HEK293 (cell line): ENCODE results near the gene SOX18.

ENCODE experiments used
- HIC1 ChIP-seq: fragments of 450-650 bp; formaldehyde crosslinking; IDR thresholded peaks from 2 replicates; pipeline ENCODE4 v1.5.1; 2016; ENCODE audit warnings: missing biosample characterization, missing genetic modification characterization
- KLF10 ChIP-seq: fragments of 450-650 bp; IDR thresholded peaks from 2 replicates; pipeline ENCODE4 v1.5.1; 2018; ENCODE audit warnings: missing biosample characterization, mild to moderate bottlenecking, missing genetic modification characterization
- KLF17 ChIP-seq: fragments of 450-650 bp; formaldehyde crosslinking; IDR thresholded peaks from 2 replicates; pipeline ENCODE4 v1.5.1; 2016; ENCODE audit warnings: missing biosample characterization, missing genetic modification characterization
- KLF7 ChIP-seq: fragments of 450-650 bp; formaldehyde crosslinking; IDR thresholded peaks from 2 replicates; pipeline ENCODE4 v1.5.1; 2016; ENCODE audit warnings: missing biosample characterization, missing genetic modification characterization, borderline replicate concordance
- MEIS1 ChIP-seq: sonication (generic); formaldehyde crosslinking; IDR thresholded peaks from 2 replicates; pipeline ENCODE4 v1.8.1; 2022; ENCODE audit warnings: missing genetic modification reagents, mild to moderate bottlenecking, borderline replicate concordance
- PRDM2 ChIP-seq: fragments of 450-650 bp; formaldehyde crosslinking; IDR thresholded peaks from 2 replicates; pipeline ENCODE4 v1.5.1; 2016; ENCODE audit warnings: missing biosample characterization, missing genetic modification characterization, borderline replicate concordance
- REST ChIP-seq: fragments of 450-650 bp; formaldehyde crosslinking; IDR thresholded peaks from 2 replicates; pipeline ENCODE4 v1.5.1; 2016; ENCODE audit warnings: missing biosample characterization, missing genetic modification characterization
- TRIM28 ChIP-seq: IDR thresholded peaks from 2 replicates; pipeline ENCODE4 v1.6.1; 2011; ENCODE audit warnings: low read length, control low read depth, borderline replicate concordance
- ZBTB10 ChIP-seq: fragments of 450-650 bp; formaldehyde crosslinking; IDR thresholded peaks from 2 replicates; pipeline ENCODE4 v1.5.1; 2016; ENCODE audit warnings: missing biosample characterization, missing genetic modification characterization
- ZBTB17 ChIP-seq: fragments of 450-650 bp; formaldehyde crosslinking; IDR thresholded peaks from 2 replicates; pipeline ENCODE4 v1.5.1; 2016; ENCODE audit warnings: missing biosample characterization, missing genetic modification characterization
- ZBTB48 ChIP-seq: fragments of 450-650 bp; formaldehyde crosslinking; IDR thresholded peaks from 2 replicates; pipeline ENCODE4 v1.5.1; 2016; ENCODE audit warnings: missing biosample characterization, missing genetic modification characterization
- ZFP37 ChIP-seq: fragments of 450-650 bp; formaldehyde crosslinking; IDR thresholded peaks from 2 replicates; pipeline ENCODE4 v1.5.1; 2016; ENCODE audit warnings: missing biosample characterization, missing genetic modification characterization
- ZNF121 ChIP-seq: fragments of 450-650 bp; formaldehyde crosslinking; IDR thresholded peaks from 2 replicates; pipeline ENCODE4 v1.5.1; 2016; ENCODE audit warnings: missing biosample characterization, missing genetic modification characterization
- ZNF169 ChIP-seq: fragments of 450-650 bp; formaldehyde crosslinking; IDR thresholded peaks from 2 replicates; pipeline ENCODE4 v1.5.1; 2016; ENCODE audit warnings: missing biosample characterization, missing genetic modification characterization
- ZNF23 ChIP-seq: fragments of 450-650 bp; formaldehyde crosslinking; IDR thresholded peaks from 2 replicates; pipeline ENCODE4 v1.5.1; 2016; ENCODE audit warnings: missing biosample characterization, missing genetic modification characterization, borderline replicate concordance
- ZNF473 ChIP-seq: fragments of 450-650 bp; formaldehyde crosslinking; IDR thresholded peaks from 2 replicates; pipeline ENCODE4 v1.5.1; 2017; ENCODE audit warnings: missing biosample characterization, missing genetic modification characterization
- ZNF621 ChIP-seq: fragments of 450-650 bp; formaldehyde crosslinking; IDR thresholded peaks from 2 replicates; pipeline ENCODE4 v1.5.1; 2017; ENCODE audit warnings: missing biosample characterization, missing genetic modification characterization
- ZNF645 ChIP-seq: fragments of 450-650 bp; formaldehyde crosslinking; IDR thresholded peaks from 2 replicates; pipeline ENCODE4; 2016; ENCODE audit warnings: missing biosample characterization, missing genetic modification characterization
- ZNF660 ChIP-seq: fragments of 450-650 bp; IDR thresholded peaks from 2 replicates; pipeline ENCODE4 v1.5.1; 2018; ENCODE audit warnings: missing biosample characterization, mild to moderate bottlenecking, missing genetic modification characterization
- ZNF707 ChIP-seq: fragments of 450-650 bp; formaldehyde crosslinking; IDR thresholded peaks from 2 replicates; pipeline ENCODE4 v1.5.1; 2016; ENCODE audit warnings: missing biosample characterization, missing genetic modification characterization
- ZNF785 ChIP-seq: fragments of 450-650 bp; formaldehyde crosslinking; IDR thresholded peaks from 2 replicates; pipeline ENCODE4 v1.5.1; 2016; ENCODE audit warnings: missing biosample characterization, missing genetic modification characterization
- ZNF843 ChIP-seq: fragments of 450-650 bp; formaldehyde crosslinking; IDR thresholded peaks from 2 replicates; pipeline ENCODE4 v1.5.1; 2016; ENCODE audit warnings: missing biosample characterization, missing genetic modification characterization
- ZSCAN23 ChIP-seq: fragments of 450-650 bp; formaldehyde crosslinking; IDR thresholded peaks from 2 replicates; pipeline ENCODE4 v1.5.1; 2016; ENCODE audit warnings: missing biosample characterization, missing genetic modification characterization

Gene SOX18

GRCh38 chr20:64063389-64064144, 14.1 kb upstream of the SOX18 start (continued):
- TF ChIP-seq MEIS1 (no peak), KLF17 (tag by site-specific recombination) (no peak; the same call in none of the 2 replicates), ZFP37 (tag by site-specific recombination) (peak; percentile 46; the same call in 1 of the 2 replicates), ZNF169 (tag by site-specific recombination) (no peak), TRIM28 (no peak), HIC1 (tag by site-specific recombination) (0 out of 2 replicates have a peak, but pooled peaks have one; percentile 56), ZNF121 (tag by site-specific recombination) (peak; percentile 66; the same call in 1 of the 2 replicates), ZNF785 (0 out of 2 replicates have a peak, but pooled peaks have one; percentile 19), ZBTB48 (tag by site-specific recombination) (peak; percentile 76), ZNF645 (tag by site-specific recombination) (0 out of 2 replicates have a peak, but pooled peaks have one; percentile 29), KLF7 (tag by site-specific recombination) (0 out of 2 replicates have a peak, but pooled peaks have one; percentile 18), ZBTB17 (tag by site-specific recombination) (peak; percentile 61), ZSCAN23 (tag by site-specific recombination) (no peak), ZNF473 (tag by site-specific recombination) (no peak), ZNF660 (no peak), PRDM2 (no peak), REST (tag by site-specific recombination) (no peak), ZNF23 (no peak), ZNF843 (tag by site-specific recombination) (no peak), ZBTB10 (tag by site-specific recombination) (peak; percentile 89), KLF10 (tag by site-specific recombination) (no peak), ZNF707 (no peak), ZNF621 (tag by site-specific recombination) (no peak)
